IMR-90 (cell line): Measurements from ENCODE around the gene FBLN1. TPM values are rescaled to one million over a fixed set of nuclear protein-coding genes. Genes with fewer than 3 reads are reported as not detected.
A peak's percentile ranks its signal among the peaks of the same experiment; 100 is the strongest.

Experiments
- ATAC-seq: fragments of 200-7000 bp; cut with Tn5 transposase; 2 replicates; pipeline ENCODE4 v1.9.1; 2020; ENCODE audit warnings: low read depth, mild to moderate bottlenecking, moderate library complexity
- BruUV-seq: library from RNA; stranded (reverse); fragments of 400-500 nt; replicated peaks from 2 replicates; lab custom pipeline; 2021; lab: Mats Ljungman, UMichigan
- CTCF ChIA-PET: fragments of 300-600 bp; formaldehyde crosslinking; extraction: SDS; loops from one replicate; lab custom pipeline; 2021; ENCODE audit warnings: antibody characterized with exemption; lab: Yijun Ruan, JAX
- POLR2A ChIA-PET: fragments of 300-600 bp; sonication (Branson Sonifier 250); formaldehyde crosslinking; loops from one replicate; lab custom pipeline; 2022; ENCODE audit warnings: antibody characterized with exemption; ENCODE audit not compliant: unreplicated experiment; lab: Charles Lee
- DNase-seq: peaks from one replicate; pipeline ENCODE4 v3.0.0; 2013
- H2AFZ ChIP-seq: replicated peaks from 2 replicates; pipeline ENCODE3; 2013; ENCODE audit warnings: low read length, mild to moderate bottlenecking; ENCODE audit not compliant: poor library complexity
- H2AK5ac ChIP-seq: 2 replicates; pipeline ENCODE4 v1.6.1; 2013; ENCODE audit warnings: low read depth, low read length, inconsistent platforms
- H2AK9ac ChIP-seq: replicated peaks from 2 replicates; pipeline ENCODE3; 2013; ENCODE audit warnings: mild to moderate bottlenecking, low read depth, low read length, moderate library complexity; ENCODE audit not compliant: poor library complexity
- H2BK120ac ChIP-seq: 2 replicates; pipeline ENCODE4 v1.6.1; 2013; ENCODE audit warnings: low read depth, low read length, inconsistent platforms
- H2BK15ac ChIP-seq: 3 replicates; pipeline ENCODE4 v1.6.1; 2013; ENCODE audit warnings: low read depth, low read length, inconsistent platforms
- H2BK20ac ChIP-seq: 2 replicates; pipeline ENCODE4 v1.6.1; 2013; ENCODE audit warnings: low read depth, mild to moderate bottlenecking, inconsistent platforms, low read length, moderate library complexity
- H2BK5ac ChIP-seq: 2 replicates; pipeline ENCODE4 v1.6.1; 2013; ENCODE audit warnings: mild to moderate bottlenecking, low read depth, low read length, inconsistent platforms; ENCODE audit not compliant: poor library complexity, severe bottlenecking
- H3K14ac ChIP-seq: replicated peaks from 2 replicates; pipeline ENCODE4 v1.6.1; 2013; ENCODE audit warnings: low read depth, low read length, inconsistent platforms
- H3K18ac ChIP-seq: 2 replicates; pipeline ENCODE4 v1.6.1; 2013; ENCODE audit warnings: low read depth, low read length, control low read depth
- H3K23ac ChIP-seq: 2 replicates; pipeline ENCODE4 v1.6.1; 2013; ENCODE audit warnings: low read depth, low read length, inconsistent platforms
- H3K27ac ChIP-seq: 2 replicates; pipeline ENCODE4 v1.5.1; 2013; ENCODE audit warnings: mild to moderate bottlenecking, control low read depth, low read length; ENCODE audit not compliant: insufficient read depth
- H3K27me3 ChIP-seq: 2 replicates; pipeline ENCODE4 v1.6.1; 2013; ENCODE audit warnings: low read length; ENCODE audit not compliant: control insufficient read depth, insufficient read depth
- H3K36me3 ChIP-seq: 2 replicates; pipeline ENCODE4 v1.6.1; 2013; ENCODE audit warnings: low read length, mixed read lengths; ENCODE audit not compliant: control insufficient read depth, insufficient read depth
- H3K4ac ChIP-seq: 2 replicates; pipeline ENCODE4 v1.6.1; 2013; ENCODE audit warnings: low read depth, low read length, inconsistent platforms
- H3K4me1 ChIP-seq: 2 replicates; pipeline ENCODE4 v1.6.1; 2013; ENCODE audit warnings: low read length, mixed read lengths; ENCODE audit not compliant: control insufficient read depth, insufficient read depth
- H3K4me2 ChIP-seq: 2 replicates; pipeline ENCODE4 v1.6.1; 2013; ENCODE audit warnings: low read depth, mild to moderate bottlenecking, control low read depth, low read length, moderate library complexity
- H3K4me3 ChIP-seq: 2 replicates; pipeline ENCODE4 v1.5.1; 2013; ENCODE audit warnings: low read depth, mild to moderate bottlenecking, control low read depth, low read length, moderate library complexity; ENCODE audit not compliant: insufficient read depth
- H3K56ac ChIP-seq: 2 replicates; pipeline ENCODE4 v1.6.1; 2013; ENCODE audit warnings: low read length, inconsistent platforms; ENCODE audit not compliant: insufficient read depth; ENCODE audit errors: extremely low read depth
- H3K79me1 ChIP-seq, 2 experiments: 2 replicates each; pipeline ENCODE4 v1.6.1; 2013; ENCODE audit warnings: low read length in 2 of 2, inconsistent platforms in 1 of 2, low read depth in 1 of 2
- H3K9ac ChIP-seq: 2 replicates; pipeline ENCODE4 v1.6.1; 2013; ENCODE audit warnings: low read depth, low read length, control low read depth
- H3K9me1 ChIP-seq: 2 replicates; pipeline ENCODE4 v1.6.1; 2013; ENCODE audit warnings: low read length, inconsistent platforms; ENCODE audit not compliant: insufficient read depth
- H3K9me3 ChIP-seq: 2 replicates; pipeline ENCODE4 v1.6.1; 2013; ENCODE audit warnings: low read length; ENCODE audit not compliant: control insufficient read depth, insufficient read depth
- H4K20me1 ChIP-seq: 2 replicates; pipeline ENCODE4 v1.6.1; 2013; ENCODE audit warnings: low read length, inconsistent platforms; ENCODE audit not compliant: insufficient read depth
- H4K5ac ChIP-seq: 2 replicates; pipeline ENCODE4 v1.6.1; 2013; ENCODE audit warnings: mild to moderate bottlenecking, low read depth, low read length, control low read depth
- H4K8ac ChIP-seq, 2 experiments: 2 replicates each; pipeline ENCODE4 v1.6.1; 2013; ENCODE audit warnings: low read depth in 2 of 2, low read length in 2 of 2, control low read depth in 1 of 2, inconsistent platforms in 1 of 2
- H4K91ac ChIP-seq: 2 replicates; pipeline ENCODE4 v1.6.1; 2013; ENCODE audit warnings: low read depth, low read length, inconsistent platforms; ENCODE audit not compliant: insufficient read depth
- BHLHE40 ChIP-seq: fragments of 150-350 bp; IDR thresholded peaks from 2 replicates; pipeline ENCODE4 v1.6.1; 2016; ENCODE audit warnings: mild to moderate bottlenecking, low read depth, low read length
- CEBPB ChIP-seq: IDR thresholded peaks from 2 replicates; pipeline ENCODE4 v1.6.1; 2012; ENCODE audit warnings: low read depth, low read length, improper control_type of control experiment
- CHD1 ChIP-seq: IDR thresholded peaks from 2 replicates; pipeline ENCODE4 v1.6.1; 2012; ENCODE audit warnings: low read depth, low read length, improper control_type of control experiment
- CTCF ChIP-seq: conservative IDR thresholded peaks from 2 replicates; pipeline ENCODE4 v1.5.1; 2012; ENCODE audit warnings: mild to moderate bottlenecking, low read depth, low read length, improper control_type of control experiment
- ELK1 ChIP-seq: fragments of 150-350 bp; IDR thresholded peaks from 2 replicates; pipeline ENCODE4 v1.6.1; 2016; ENCODE audit warnings: low read depth, mild to moderate bottlenecking, low read length, moderate library complexity, borderline replicate concordance
- FOS ChIP-seq: fragments of 150-350 bp; IDR thresholded peaks from 2 replicates; pipeline ENCODE4 v1.6.1; 2016; ENCODE audit warnings: low read depth, low read length
- MAFK ChIP-seq: IDR thresholded peaks from 2 replicates; pipeline ENCODE4 v1.6.1; 2012; ENCODE audit warnings: low read depth, low read length, improper control_type of control experiment
- MAZ ChIP-seq: IDR thresholded peaks from 2 replicates; pipeline ENCODE4 v1.6.1; 2012; ENCODE audit warnings: low read depth, mild to moderate bottlenecking, low read length, improper control_type of control experiment, moderate library complexity, borderline replicate concordance
- MXI1 ChIP-seq: IDR thresholded peaks from 2 replicates; pipeline ENCODE4 v1.6.1; 2012; ENCODE audit warnings: low read depth, mild to moderate bottlenecking, low read length, moderate library complexity, borderline replicate concordance
- NFE2L2 ChIP-seq: fragments of 150-350 bp; IDR thresholded peaks from 2 replicates; pipeline ENCODE4 v1.6.1; 2016; ENCODE audit warnings: low read depth, mild to moderate bottlenecking, low read length
- POLR2A ChIP-seq: IDR thresholded peaks from 2 replicates; pipeline ENCODE4 v1.6.1; 2012; ENCODE audit warnings: mild to moderate bottlenecking, low read depth, low read length
- RAD21 ChIP-seq: IDR thresholded peaks from 2 replicates; pipeline ENCODE4 v1.6.1; 2012; ENCODE audit warnings: low read length, improper control_type of control experiment
- RFX5 ChIP-seq: IDR thresholded peaks from 2 replicates; pipeline ENCODE4 v1.8.0; 2012; ENCODE audit warnings: low read depth, mild to moderate bottlenecking, low read length, moderate library complexity
- SMC3 ChIP-seq: fragments of 150-350 bp; IDR thresholded peaks from 2 replicates; pipeline ENCODE4 v1.6.1; 2016; ENCODE audit warnings: low read depth, mild to moderate bottlenecking, antibody characterized with exemption, low read length, moderate library complexity
- USF2 ChIP-seq: fragments of 150-350 bp; IDR thresholded peaks from 2 replicates; pipeline ENCODE4 v1.6.1; 2017; ENCODE audit warnings: mild to moderate bottlenecking, antibody characterized with exemption, low read length, low read depth
- WGBS, 2 experiments: methylation state at CpG; one replicate each; pipeline versions ENCODE4 v1.1.5 to v1.1.7; 2013; ENCODE audit warnings: missing lambda C conversion rate in 2 of 2; ENCODE audit not compliant: insufficient read length in 1 of 2; ENCODE audit errors: extremely low coverage in 2 of 2; 5-methylcytosine and 5-hydroxymethylcytosine counted together
- dilution Hi-C: fragments of 300-500 bp; cut with HindIII; formaldehyde crosslinking; loops from one replicate; pipeline ENCODE4 v1.14.3; 2018; ENCODE audit warnings: low sequenced_read_pairs; ENCODE audit not compliant: unreplicated experiment
- in situ Hi-C: fragments of 300-500 bp; cut with MboI; formaldehyde crosslinking; loops from 3 replicates; pipeline ENCODE4 v1.14.3; 2019; ENCODE audit warnings: low sequenced_read_pairs, inconsistent platforms, mixed read lengths
- intact Hi-C: fragments of 100-400 bp; cut with micrococcal nuclease; formaldehyde crosslinking; loops from 2 replicates; pipeline ENCODE4 v1.10.0; 2022
- polyA plus RNA-seq, 3 experiments: library from polyadenylated mRNA; depleted of rRNA; stranded (reverse); fragments of >200 nt; gene quantifications; 2 replicates each; pipeline ENCODE4 v1.2.3, GENCODE V29; 2012; ENCODE audit warnings: low replicate concordance in 1 of 3
- total RNA-seq: library from RNA; depleted of rRNA; stranded (reverse); fragments of >200 nt; gene quantifications from 2 replicates; pipeline ENCODE4 v1.2.3, GENCODE V29; 2012

FBLN1 gene
- total and polyA plus RNA-seq, 2 of the 4 experiments (the other 2 are of a cell fraction) = 11.3 to 87.9 TPM

GRCh38 chr22:45552017-45552411, 49.3 kb downstream of the FBLN1 start:
- peak overlapping the region; percentile 41 for H3K9ac ChIP-seq
- H3K27ac ChIP-seq = peak overlapping the region; percentile 89
- no peak overlapping the region for H3K4me3 ChIP-seq
- peak overlapping the region; percentile 88 for H4K91ac ChIP-seq
- H3K14ac ChIP-seq = peak overlapping the region; percentile 42
- peak overlapping the region; percentile 60 for H2BK20ac ChIP-seq
- peak overlapping the region; percentile 66 for H2BK5ac ChIP-seq
- H3K79me1 ChIP-seq = peaks cover 0 to 26% of the 10 kb centered on the region in 2 experiments; a peak in 2 of 4 replicates
- H2BK15ac ChIP-seq = peak overlapping the region; percentile 28; the same call in 1 of the 3 replicates
- dilution Hi-C loops = no loop called here
- no peaks in the 10 kb centered on the region for H3K27me3 ChIP-seq
- peak overlapping the region; percentile 30; the same call in 1 of the 2 replicates for H3K18ac ChIP-seq
- peak overlapping the region; percentile 90 for H2AK9ac ChIP-seq
- 0 out of 2 replicates have a peak overlapping the region, but pooled peaks have one; percentile 17 for H3K56ac ChIP-seq
- H2AFZ ChIP-seq = no peak overlapping the region
- in situ Hi-C loops = loop anchor here (5.0 to 25.0 kb wide), 3 partner anchors 100 to 565 kb away; no protein-coding TSS in a partner anchor
- CTCF ChIA-PET = interaction anchor here (0.8 to 2.3 kb wide), 8 partner anchors 23 to 279 kb away, joined by 3 to 10 read pairs (median 4); no protein-coding TSS in a partner anchor
- peaks cover 44% of the 10 kb centered on the region for H3K4me1 ChIP-seq
- peak overlapping the region; percentile 91 for H2AK5ac ChIP-seq
- H3K36me3 ChIP-seq = peaks cover 52% of the 10 kb centered on the region; the same call in 1 of the 2 replicates
- peak overlapping the region; percentile 52 for H4K5ac ChIP-seq
- DNase-seq (no peak), ATAC-seq (no peak)
- H3K4ac ChIP-seq = peak overlapping the region; percentile 80
- POLR2A ChIA-PET = no interaction called here
- peaks cover 7% of the 10 kb centered on the region for H4K20me1 ChIP-seq
- no peak overlapping the region for H3K4me2 ChIP-seq
- H3K9me1 ChIP-seq = peaks cover 19% of the 10 kb centered on the region
- WGBS, 2 experiments = 100% methylated on average over 1 of the region's 12 CpGs; no CpG with 5 or more reads in 1 of the 2 experiments
- H2BK120ac ChIP-seq = peak overlapping the region; percentile 80
- peak overlapping the region in 1 of 2 experiments; percentile 78; a peak in 1 of 4 replicates for H4K8ac ChIP-seq
- H3K23ac ChIP-seq = peak overlapping the region; percentile 44; the same call in 1 of the 2 replicates
- no peaks in the 10 kb centered on the region for H3K9me3 ChIP-seq
- intact Hi-C loops = loop anchor here (2.0 to 10.0 kb wide), 2 partner anchors 47 to 447 kb away; no protein-coding TSS in a partner anchor
- BruUV-seq = no TSS peak
- TF ChIP-seq BHLHE40 = no peak
- TF ChIP-seq CEBPB = no peak
- TF ChIP-seq RFX5 = no peak
- no peak for TF ChIP-seq POLR2A
- TF ChIP-seq ELK1 = no peak
- no peak for TF ChIP-seq CHD1
- no peak for TF ChIP-seq MAFK
- TF ChIP-seq MAZ = no peak
- no peak for TF ChIP-seq NFE2L2
- TF ChIP-seq CTCF = no peak
- no peak for TF ChIP-seq SMC3
- TF ChIP-seq FOS = no peak
- no peak for TF ChIP-seq MXI1
- TF ChIP-seq RAD21 = no peak
- no peak for TF ChIP-seq USF2
